Hepatic stellate cell (primary cell): ENCODE measurements around the gene OSBPL10.
"Not testable (repeated sequence)": the region's sequence is repeated elsewhere in the genome, so short reads cannot be mapped to it uniquely, and the experiment has no call there.

Source experiments
- DNase-seq: peaks from one replicate; pipeline ENCODE4 v3.0.0; 2011; ENCODE audit warnings: low spot score

OSBPL10 gene

DNA sequence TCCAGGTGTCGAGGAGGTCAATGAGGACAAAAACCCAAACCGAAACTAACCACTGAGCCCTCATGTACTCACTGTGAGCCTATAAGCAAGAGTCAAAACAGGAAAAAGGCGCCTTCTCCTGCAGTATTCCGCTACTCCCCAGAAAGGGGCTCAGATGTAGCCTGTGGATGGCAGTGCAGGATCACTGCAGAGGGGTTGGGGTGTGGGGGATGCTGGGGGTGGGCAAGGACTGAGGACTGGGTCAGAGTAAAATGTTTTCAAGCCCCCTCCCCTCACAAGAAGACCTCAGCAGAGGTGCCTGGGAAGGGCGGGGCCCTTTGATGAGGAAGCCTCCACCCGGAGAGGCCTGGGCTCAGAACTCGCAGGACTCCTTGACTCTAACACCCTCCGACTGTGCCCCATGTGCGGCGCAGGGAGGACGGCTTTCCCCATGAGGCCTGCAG is 170.1 kb downstream of the OSBPL10 start:
- no peak for DNase-seq

DNA sequence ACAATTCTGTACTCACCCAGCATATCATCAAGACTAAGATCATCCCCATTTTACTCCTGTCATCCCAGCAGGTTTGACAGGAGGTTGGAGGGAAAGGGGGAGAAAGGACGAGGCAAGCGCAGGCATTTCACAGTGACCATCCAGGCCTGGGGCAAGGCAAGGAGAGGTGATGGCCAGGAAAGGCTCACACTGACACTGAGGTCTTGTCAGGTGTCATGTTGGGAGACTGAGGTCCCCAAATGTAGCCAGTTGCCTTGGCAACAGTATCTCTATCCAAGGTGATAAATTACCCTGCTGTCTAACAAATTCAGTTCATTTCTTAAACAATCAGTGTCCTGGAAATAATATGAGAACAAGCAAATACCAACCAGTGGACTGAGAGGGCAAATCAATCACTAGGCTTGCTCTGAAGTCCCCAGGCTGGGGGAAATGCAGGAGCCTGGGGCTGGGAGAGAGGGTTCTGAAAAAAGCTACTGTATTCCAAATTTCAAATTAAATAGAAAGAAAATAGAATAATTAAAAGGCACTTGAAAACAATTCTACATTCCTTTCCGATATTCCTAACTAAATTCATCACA is 172.8 kb downstream of the OSBPL10 start:
- DNase-seq = no peak

DNA sequence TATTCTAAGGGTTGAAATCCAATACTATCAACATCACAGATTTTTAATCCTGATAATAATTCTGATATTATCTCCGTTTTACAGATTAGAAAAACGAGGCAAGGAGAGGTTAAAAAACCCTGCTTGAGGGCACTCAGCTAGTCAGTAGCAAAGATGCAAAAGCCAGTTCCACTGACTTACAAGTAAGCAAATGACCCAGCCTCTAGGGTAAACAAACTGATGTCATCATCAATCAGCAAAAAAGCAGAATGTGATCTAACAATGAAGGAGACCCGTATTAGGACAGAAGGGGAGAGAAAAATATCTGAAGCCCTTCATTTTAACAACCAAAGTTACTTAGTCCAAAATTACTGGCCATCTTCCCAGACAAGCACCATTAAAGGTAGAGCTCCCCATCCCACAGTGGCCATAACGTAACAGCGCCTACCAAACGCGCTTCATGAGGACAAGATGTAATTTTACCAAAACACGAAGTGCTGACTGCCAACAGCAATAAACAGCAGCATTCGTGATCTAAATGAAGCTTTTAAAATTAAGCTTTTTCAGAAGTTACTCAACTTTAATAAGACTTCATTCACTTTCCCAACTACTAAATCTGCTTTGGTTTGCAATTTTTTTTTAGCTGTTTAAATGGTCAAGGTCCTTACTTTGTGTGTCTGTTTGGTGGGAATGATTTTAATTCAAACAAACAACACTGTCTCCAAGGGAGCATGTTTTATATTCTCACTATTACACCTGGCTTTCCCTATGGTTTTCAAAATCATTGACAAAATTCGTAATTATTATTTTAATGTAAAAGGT is 176.6 kb downstream of the OSBPL10 start:
- DNase-seq = no peak

DNA sequence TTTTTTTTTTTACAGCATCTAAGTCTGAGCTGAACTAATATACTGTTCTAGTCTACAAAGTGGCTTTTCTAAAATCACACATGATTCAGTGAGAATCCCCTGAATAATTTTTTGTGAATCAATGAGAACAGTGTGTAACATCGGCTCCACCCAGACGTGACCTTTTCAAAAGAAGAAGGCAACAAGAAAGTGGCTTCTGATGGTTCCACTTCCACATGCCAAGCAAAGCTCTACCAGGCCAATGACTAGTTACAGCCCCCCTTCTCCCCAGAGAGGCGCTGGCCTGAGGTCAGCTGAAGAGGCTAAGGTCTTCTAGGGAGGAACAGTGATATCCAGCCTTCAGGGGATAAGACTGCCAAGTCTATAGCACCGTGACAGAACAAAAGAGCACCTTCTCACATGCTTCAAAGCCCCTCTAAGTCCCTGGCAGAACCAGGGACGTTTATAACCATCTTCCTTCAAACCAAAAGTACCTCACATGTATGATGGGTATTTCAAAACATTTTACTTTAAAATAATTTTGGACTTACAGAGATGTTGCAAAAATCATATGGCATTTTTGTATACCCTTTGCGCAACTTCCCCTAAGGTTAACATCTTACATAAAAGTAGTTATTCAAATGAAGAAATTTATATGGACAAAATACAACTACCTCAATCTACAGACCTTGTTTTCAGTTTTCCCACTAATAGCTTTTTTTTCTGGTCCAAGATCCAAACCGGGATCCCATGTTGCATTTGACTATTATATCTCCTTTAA is 177.9 kb downstream of the OSBPL10 start:
- no peak for DNase-seq

DNA sequence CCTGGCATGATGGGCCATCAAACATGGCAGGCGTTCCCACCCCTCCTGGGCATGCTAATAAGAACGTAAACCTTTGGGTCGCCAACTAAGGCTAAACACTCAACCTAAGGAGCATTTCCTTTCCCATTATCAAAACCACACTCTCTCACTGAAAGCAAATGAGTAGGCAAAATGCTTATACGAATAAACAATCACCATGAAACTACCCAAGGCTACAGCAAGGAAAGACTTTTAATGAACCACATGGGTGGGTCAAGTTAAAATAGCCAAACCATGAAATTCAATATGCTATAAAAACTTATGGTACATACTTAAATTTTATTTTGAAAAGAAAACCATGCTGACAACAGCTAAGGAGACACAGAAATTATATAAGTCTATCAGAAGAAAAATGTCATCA is 180.6 kb downstream of the OSBPL10 start:
- DNase-seq = no peak

DNA sequence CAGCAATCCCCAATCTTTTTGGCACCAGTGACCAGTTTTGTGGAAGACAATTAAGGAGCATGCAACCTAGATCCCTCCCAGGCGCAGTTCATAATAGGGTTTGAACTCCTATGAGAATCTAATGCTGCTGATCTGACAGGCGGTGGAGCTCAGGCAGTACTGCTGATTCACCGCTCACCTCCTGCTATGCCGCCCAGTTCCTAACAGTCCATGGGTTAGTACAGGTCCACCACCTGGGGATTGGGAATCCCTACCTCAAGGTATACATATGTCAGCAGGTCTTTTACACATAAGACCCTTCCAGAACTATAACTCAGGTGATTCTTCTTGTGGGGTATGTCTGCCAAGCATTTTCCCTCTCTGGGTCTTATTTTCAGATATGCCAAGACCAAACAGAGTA is 182.2 kb downstream of the OSBPL10 start:
- no peak for DNase-seq

DNA sequence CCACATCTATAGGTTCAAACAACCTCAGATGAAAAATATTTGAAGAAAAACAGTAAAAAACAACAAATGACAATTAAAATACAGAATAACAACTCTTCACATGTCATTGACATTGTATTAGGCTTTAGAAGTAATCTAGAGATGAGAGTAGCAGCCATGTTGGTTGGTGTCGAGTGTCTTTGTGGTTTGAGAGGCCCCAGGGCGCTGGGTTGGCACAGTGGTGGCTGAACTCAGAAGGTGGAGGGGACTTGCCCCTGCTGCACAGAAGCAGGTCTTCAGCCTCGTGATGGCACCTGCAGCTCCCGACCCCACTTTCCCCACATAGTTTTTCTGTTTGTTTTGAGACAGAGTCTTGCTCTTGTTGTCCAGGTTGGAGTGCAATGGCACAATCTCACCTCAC is 187.2 kb downstream of the OSBPL10 start:
- DNase-seq = no peak

DNA sequence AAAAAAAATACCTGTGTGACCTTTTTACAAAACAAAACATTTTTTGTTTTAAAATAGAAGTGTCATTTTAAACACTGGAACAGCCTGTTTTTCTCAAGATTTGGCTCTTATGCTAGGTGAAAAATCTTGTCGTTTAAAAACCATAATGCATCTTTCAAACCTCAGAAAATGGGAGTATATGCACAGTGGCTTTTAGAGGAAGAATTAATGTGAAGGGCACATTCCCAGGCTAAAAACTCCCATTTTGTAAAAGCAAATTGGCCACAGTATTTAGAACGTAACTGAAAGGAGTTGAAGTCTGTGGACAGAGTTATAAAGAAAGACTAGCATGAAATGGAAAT is 190.0 kb downstream of the OSBPL10 start:
- DNase-seq = no peak

DNA sequence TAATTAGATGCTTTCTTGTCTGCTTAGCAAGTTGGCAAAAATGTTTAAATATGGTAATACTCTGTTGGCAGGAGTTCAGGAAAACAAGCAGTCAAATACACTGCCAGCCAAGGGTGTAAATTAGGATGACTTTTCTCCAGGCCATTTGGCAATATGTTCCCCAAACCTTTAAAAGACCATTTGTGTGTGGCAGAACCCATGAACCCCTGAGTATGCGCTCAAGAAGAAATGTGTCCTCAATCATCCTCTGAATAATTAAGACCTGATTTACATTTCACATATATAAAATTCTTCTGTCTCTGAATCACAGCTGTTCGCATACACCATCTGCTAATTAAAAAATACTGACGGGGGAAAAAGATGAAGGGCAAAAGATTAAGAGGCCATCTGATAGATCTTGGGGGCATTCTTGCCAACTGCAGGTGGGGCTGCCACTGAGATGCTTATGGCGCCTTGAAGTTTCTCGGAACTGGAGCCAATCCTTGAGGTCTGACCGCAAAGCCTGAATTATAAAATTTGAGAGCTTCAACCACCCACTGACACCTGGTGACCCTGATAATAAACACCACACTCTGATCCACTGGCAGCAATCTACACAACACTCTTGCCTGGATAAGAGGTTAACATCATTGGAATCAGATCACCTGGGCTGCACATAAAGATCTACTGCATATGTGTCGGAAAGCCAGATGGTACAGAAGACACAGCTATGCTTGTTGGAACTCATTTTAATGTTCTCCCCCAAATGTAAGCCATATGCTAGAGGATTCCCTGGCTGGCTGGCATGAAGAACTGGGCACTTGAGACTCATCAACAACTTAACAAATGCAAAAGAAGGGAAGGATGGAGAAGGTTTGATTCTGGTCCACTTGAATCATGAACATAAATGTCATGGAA is 190.6 kb downstream of the OSBPL10 start:
- no peak for DNase-seq

DNA sequence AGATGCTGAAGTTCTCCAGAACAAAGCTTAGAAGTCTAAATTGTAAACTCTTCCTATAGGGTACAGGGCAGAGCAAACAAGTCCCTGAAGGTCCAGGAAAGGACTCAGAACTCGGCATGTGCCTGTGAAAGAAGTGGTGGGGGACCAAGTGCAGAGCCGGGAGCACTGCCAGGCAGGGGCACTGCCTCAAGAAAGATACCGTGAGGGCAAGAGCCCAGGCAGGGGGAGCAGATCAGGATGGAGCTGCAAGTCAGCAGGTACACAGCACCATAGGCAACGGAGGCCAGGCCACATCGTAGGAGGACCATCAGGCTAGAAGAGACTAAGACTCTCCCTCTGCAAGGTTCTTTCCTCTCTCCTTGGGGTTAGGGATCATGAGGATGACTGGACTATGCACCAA is 191.6 kb downstream of the OSBPL10 start:
- DNase-seq = no peak

DNA sequence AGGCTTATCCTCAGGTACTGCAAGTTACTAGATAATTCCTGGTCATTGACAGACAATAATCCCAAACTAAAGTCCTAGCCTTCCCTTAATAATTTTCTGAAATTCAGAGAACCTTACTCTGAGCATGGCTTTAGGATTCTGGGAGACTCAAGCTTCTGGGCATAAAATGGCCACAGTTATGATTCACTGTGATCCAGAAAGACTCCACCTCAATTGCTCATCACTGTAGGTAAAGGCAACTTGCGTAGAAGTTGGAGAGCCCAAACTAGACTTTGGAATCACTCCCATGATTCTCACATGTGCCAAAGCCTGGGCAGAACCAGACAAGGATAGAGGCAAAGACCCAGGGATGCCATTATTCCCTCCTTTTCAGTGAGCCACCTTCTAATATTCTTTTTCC is 195.3 kb downstream of the OSBPL10 start:
- no peak for DNase-seq

DNA sequence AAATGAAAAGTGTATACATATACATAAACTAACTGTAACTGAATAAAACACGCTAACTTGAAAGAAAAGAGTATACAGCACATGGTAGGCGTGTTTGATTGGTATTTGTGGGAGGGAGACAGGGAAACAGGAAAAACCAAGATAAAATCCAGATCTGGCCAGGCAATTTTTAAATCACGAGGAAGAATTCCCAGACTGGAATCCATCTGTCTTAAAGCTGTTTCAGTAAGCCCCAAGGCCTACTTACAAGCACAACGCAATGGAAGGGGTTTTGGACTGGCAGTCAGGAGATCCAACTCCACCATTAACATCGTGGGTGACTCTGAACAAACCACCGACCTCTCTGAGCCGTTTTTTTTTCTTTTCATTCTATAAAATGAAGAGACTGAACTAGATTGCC is 195.8 kb downstream of the OSBPL10 start:
- DNase-seq = no peak

DNA sequence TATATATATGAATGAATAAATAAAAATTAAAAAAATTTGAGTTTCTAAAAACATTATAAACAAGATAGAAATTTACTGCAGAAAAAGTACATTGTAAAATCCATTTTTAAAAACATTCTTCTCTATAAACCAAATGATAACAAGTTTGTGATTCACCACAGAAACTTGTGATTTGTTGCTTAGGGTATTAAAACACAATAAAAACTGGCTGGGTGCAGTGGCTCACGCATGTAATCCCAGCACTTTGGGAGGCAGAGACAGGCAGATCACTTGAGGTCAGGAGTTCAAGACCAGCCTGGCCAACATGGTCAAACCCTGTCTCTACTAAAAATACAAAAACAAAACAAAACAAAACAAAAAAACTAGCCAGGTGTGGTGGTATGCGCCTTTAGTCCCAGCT is 197.2 kb downstream of the OSBPL10 start:
- DNase-seq = peak; percentile 17

DNA sequence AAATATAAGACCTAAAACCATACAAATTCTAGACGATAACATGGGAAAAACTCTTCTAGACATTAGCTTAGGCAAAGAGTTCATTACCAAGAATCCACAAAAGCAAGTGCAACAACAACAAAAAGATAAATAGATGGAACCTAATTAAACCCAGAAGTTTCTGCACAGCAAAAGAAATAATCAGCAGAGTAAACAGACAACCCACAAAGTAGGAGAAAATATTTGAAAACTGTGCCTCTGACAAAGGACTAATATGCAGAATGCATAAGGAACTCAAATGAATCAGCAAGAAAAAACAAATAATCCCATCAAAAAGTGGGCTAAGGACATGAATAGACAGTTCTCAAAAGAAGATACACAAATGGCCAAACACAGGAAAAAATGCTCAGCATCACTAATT is 198.8 kb downstream of the OSBPL10 start:
- not testable (repeated sequence) for DNase-seq

DNA sequence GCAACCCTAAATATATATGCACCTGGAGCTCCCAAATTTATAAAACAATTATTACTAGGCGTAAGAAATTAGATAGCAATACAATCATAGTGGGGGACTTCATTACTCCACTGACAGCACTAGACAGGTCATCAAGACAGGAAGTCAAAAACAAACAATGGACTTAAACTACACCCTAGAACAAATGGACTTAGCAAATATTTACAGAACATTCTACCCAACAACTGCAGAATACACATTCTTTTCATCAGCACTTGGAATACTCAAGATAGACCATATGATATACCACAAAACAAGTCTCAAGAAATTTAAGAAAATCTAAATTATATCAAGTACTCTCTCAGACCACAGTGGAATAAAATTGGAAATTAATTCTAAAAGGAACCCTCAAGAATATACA is 201.5 kb downstream of the OSBPL10 start:
- no peak for DNase-seq

DNA sequence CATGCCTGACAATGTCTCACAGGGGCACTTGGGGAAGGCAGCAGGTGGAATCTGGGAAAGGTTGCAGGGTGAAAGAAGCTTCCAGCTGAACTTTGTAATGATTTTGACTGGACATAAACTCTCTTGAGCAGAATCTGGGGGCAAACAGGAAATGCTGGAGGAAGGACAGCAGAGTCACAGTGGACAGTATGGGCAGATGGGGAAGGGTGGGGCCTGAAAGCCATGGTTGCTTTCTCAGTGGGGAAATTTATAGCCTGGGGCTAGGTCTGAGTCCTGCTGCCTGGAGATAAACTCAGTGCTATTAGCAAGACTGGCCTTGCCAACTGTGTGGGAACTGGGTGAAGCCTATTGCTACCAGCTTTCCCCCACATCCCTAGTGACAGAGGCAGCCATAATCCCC is 203.2 kb downstream of the OSBPL10 start:
- DNase-seq = no peak

DNA sequence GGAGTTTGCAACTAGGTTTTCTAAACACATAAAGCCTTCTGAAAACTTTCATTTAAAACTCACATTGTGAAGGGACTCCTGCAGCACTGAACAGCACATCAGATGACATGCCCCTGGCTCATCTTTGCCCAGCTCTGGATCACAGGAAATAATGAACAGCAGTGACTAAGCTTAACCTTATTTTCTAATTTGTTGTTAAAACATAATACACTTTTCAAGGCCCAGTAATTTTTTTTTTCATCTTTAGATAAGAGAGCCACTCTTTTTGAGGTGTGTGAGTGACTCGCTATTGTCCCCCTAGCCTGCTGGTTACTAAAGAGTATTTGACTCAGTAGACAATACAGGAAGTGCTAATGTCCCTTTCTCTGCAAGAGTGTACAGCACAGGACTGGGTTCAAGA is 204.0 kb downstream of the OSBPL10 start:
- no peak for DNase-seq

DNA sequence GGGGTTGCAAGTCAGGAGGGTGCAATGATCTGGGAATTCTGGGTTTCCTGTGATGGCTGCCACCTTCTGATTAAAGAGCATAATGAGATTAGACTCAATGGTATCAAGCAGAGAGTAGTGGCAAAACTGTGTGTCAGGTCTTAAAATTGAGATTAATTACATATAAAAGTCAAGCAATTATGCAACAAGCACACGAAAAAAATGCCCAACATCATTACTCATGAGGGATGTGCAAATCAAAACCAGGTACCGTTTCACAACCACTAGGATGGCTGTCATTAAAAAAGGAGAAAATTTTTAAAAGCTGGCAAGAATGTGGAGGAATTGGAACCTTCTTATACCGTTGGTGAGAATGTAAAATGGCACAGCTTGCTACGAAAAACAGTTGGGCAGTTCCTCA is 205.0 kb downstream of the OSBPL10 start:
- no peak for DNase-seq

DNA sequence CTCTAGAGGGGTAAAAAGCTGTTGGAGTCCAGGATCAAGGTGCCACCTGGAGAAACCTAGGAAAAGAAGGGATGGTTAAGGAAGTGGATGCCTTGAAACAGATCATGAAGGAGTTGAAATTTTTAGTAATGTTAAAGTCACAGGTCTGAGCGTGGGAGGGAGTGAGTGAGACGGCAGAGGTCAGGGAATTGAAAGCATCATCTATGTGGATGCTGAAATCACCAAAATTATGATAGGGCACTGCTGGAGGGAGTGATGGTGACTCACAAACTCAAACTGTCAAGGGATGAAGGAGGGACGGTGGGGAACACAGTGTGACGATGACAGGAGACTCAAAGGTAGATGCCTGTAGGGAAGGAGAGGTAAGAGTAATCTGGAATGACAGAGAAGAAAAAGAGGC is 205.7 kb downstream of the OSBPL10 start:
- DNase-seq = no peak

DNA sequence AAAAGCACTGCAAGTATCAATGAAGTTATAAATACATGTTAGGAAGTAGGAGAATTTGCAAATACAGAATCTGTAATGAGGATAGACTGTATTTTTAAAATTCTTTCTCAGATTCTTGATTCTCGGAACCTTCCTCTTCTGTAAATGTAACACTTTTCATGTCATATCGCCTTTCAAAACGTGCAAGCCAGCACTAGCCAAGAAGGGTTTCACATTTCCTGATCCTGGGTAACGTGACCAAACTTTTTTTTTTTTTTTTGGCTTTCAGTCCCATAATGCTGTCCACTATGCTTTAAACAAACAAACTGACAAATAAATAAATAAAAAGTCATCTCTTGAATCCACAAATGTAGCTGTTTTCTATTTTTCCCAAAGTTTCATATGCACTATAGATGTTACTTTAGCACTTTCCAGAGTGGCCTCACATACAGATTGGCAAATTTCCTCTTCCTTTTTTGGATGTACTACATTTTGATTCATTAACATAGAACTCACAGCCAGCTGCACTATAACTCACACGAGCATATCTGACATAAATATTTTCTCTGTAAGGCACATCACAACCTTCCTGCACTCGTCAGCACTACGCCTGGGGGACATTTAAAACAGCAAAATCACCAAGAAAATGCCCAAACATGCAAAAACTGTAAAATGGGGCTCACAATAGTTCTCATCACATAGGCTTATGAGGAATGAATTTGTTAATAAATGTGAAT is 208.1 kb downstream of the OSBPL10 start:
- DNase-seq = no peak

DNA sequence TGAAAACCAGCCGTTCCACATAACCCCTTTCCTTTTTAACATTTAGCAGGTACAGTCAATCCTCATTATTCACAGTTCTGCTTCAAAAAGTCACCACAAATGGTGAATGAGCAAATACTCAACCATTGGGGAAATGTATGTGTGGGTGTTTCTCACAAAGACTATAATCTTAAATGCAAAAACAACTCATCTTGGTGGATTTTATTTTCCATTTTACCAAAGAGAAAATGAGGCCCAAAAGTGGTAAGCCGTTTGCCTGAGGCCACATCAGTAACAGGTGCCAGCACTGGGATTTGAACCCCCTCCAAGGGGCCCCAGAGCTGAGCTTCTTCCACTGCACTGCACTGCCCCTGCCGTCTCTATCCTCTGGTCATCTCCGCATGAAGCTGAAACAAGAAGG is 208.8 kb downstream of the OSBPL10 start:
- DNase-seq = no peak
